HG03442 (cell line): ENCODE measurements around the gene CIT.
A peak's percentile ranks its signal among the peaks of the same experiment; 100 is the strongest.

Source experiments
- ATAC-seq: cut with Tn5 transposase; IDR thresholded peaks from one replicate; pipeline ENCODE4 v1.9.1; 2021; ENCODE audit warnings: mild to moderate bottlenecking, moderate library complexity; ENCODE audit not compliant: unreplicated experiment

CIT gene

GRCh38 chr12:119681728-119682638 lies 195.1 kb downstream of the CIT start:
- peak; percentile 67 for ATAC-seq

- no peak for ATAC-seq
Measured at GRCh38 chr12:119681111-119681510, 196.0 kb downstream of the CIT start.

- no peak for ATAC-seq
Measured at GRCh38 chr12:119679490-119679889, 197.6 kb downstream of the CIT start.

GRCh38 chr12:119679081-119679480 lies 198.0 kb downstream of the CIT start:
- ATAC-seq = no peak

GRCh38 chr12:119678459-119678858 lies 198.7 kb downstream of the CIT start:
- ATAC-seq = no peak

GRCh38 chr12:119676573-119676972 lies 200.5 kb downstream of the CIT start:
- ATAC-seq = no peak

GRCh38 chr12:119676022-119676421 lies 201.1 kb downstream of the CIT start:
- no peak for ATAC-seq

- ATAC-seq = no peak
Measured at GRCh38 chr12:119674560-119674959, 202.6 kb downstream of the CIT start.

- ATAC-seq = no peak
Measured at GRCh38 chr12:119673634-119674033, 203.5 kb downstream of the CIT start.

- no peak for ATAC-seq
Measured at GRCh38 chr12:119672194-119672593, 204.9 kb downstream of the CIT start.

- no peak for ATAC-seq
Measured at GRCh38 chr12:119671070-119671469, 206.1 kb downstream of the CIT start.

GRCh38 chr12:119669744-119670472 lies 207.2 kb downstream of the CIT start:
- no peak for ATAC-seq

GRCh38 chr12:119668324-119668841 lies 208.7 kb downstream of the CIT start:
- no peak for ATAC-seq

- ATAC-seq = peak; percentile 95
Measured at GRCh38 chr12:119667577-119668323, 209.4 kb downstream of the CIT start, which contains the start of gene PRKAB1. TSS of gene PRKAB1 (plus strand) at chr12:119668133. CDS start at chr12:119668245, 112 bp downstream.

- no peak for ATAC-seq
Measured at GRCh38 chr12:119666900-119667576, 210.1 kb downstream of the CIT start.

- ATAC-seq = no peak
Measured at GRCh38 chr12:119666226-119666795, 210.8 kb downstream of the CIT start.

GRCh38 chr12:119665164-119665929 lies 211.8 kb downstream of the CIT start:
- no peak for ATAC-seq

GRCh38 chr12:119664642-119665041 lies 212.5 kb downstream of the CIT start:
- ATAC-seq = no peak

GRCh38 chr12:119661882-119662281 lies 215.2 kb downstream of the CIT start:
- ATAC-seq = no peak
